ENCODE results near the gene TBX6. TPM values are rescaled to one million over a fixed set of nuclear protein-coding genes. Genes with fewer than 3 reads are reported as not detected.
A peak's percentile ranks its signal among the peaks of the same experiment; 100 is the strongest.

TBX6 gene
- total RNA-seq, 1 donor from 2014 or later: 0.16 TPM

- no peak for DNase-seq
These were observed 21.4 kb upstream of the TBX6 start, which contains the start of gene GDPD3 for GRCh38 chr16:30113031-30113710. GDPD3 (minus strand) TSS chr16:30113537; CDS start chr16:30113478, 59 bp downstream.

- no peak for DNase-seq
These were observed 20.7 kb upstream of the TBX6 start for GRCh38 chr16:30112197-30113030.

- DNase-seq: no peak
These were observed 18.9 kb upstream of the TBX6 start for GRCh38 chr16:30110661-30111060.

- DNase-seq: no peak
These were observed 16.5 kb upstream of the TBX6 start for GRCh38 chr16:30108059-30108850.

- DNase-seq: no peak
These were observed 12.8 kb upstream of the TBX6 start for GRCh38 chr16:30104492-30104891.

- no peak for DNase-seq
These were observed 12.4 kb upstream of the TBX6 start for GRCh38 chr16:30104090-30104489.

- DNase-seq: no peak
These were observed 5.3 kb upstream of the TBX6 start for GRCh38 chr16:30096862-30097563.

GRCh38 chr16:30096105-30096861 is 4.6 kb upstream of the TBX6 start, which contains the start of gene YPEL3:
YPEL3 (minus strand) TSS chr16:30096213; CDS start chr16:30095482, 731 bp downstream.
- DNase-seq: peak; percentile 89

- DNase-seq: no peak
These were observed 3.7 kb upstream of the TBX6 start for GRCh38 chr16:30095166-30096078.

GRCh38 chr16:30094541-30095165 is 2.9 kb upstream of the TBX6 start:
- DNase-seq: no peak

- peak; percentile 29 for DNase-seq
These were observed 768 bp upstream of the TBX6 start for GRCh38 chr16:30092373-30093010.

GRCh38 chr16:30090610-30091331 is 953 bp downstream of the TBX6 start:
- no peak for DNase-seq

GRCh38 chr16:30088832-30089624 is 2.7 kb downstream of the TBX6 start:
- no peak for DNase-seq

GRCh38 chr16:30088237-30088831 is 3.4 kb downstream of the TBX6 start:
- no peak for DNase-seq

GRCh38 chr16:30087181-30087898 is 4.4 kb downstream of the TBX6 start:
- no peak for DNase-seq
